OCI-LY7 (cell line): Measurements from ENCODE around the gene STX12.

Experiments used
- CTCF ChIP-seq: fragments of 200-600 bp; sonication (generic); conservative IDR thresholded peaks from 2 replicates; pipeline ENCODE4 v1.5.1; 2014; ENCODE audit warnings: mild to moderate bottlenecking, antibody characterized with exemption, low read length, moderate library complexity, mixed read lengths
- EZH2phosphoT487 ChIP-seq: fragments of 200-600 bp; sonication (generic); IDR thresholded peaks from 2 replicates; pipeline ENCODE4 v1.6.1; 2018; ENCODE audit warnings: low read depth, borderline replicate concordance, mild to moderate bottlenecking, mixed run types, antibody characterized with exemption, low read length, moderate library complexity, mixed read lengths

- TF ChIP-seq CTCF (no peak), EZH2phosphoT487 (no peak)
These were observed 58.8 kb downstream of the STX12 start for GRCh38 chr1:27831568-27832410.
